ENCODE measurements around the gene SCGB1D4. TPM values are rescaled to one million over a fixed set of nuclear protein-coding genes. Genes with fewer than 3 reads are reported as not detected.
"Not testable (repeated sequence)": the region's sequence is repeated elsewhere in the genome, so short reads cannot be mapped to it uniquely, and the experiment has no call there.

The SCGB1D4 gene
- total and polyA plus RNA-seq, 2 donors (not counting 3 experiments of a cell fraction or from before 2014, with no cell fraction given): not detected

- POLR2A ChIA-PET: no interaction called here
- no peak overlapping the region for H3K27ac ChIP-seq (ENCODE audit: insufficient read depth, low read depth, low read length)
- no peaks in the 10 kb centered on the region for H3K9me1 ChIP-seq (replicated peaks; ENCODE audit: control insufficient read depth, extremely low read depth, insufficient read depth, low read length)
- no peak for FAIRE-seq
- H4K20me1 ChIP-seq (replicated peaks; ENCODE audit: control insufficient read depth, extremely low read depth, insufficient read depth, low read length): no peaks in the 10 kb centered on the region
- H2AFZ ChIP-seq (ENCODE audit: low read depth, low read length): no peak overlapping the region
- no TSS peak for BruUV-seq (replicated peaks)
- intact Hi-C loops (cut with micrococcal nuclease) (no loop called here), dilution Hi-C loops (cut with MboI; ENCODE audit: extremely low pct_ligation_motif_present, low sequenced_read_pairs) (no loop called here)
- H3K79me2 ChIP-seq (ENCODE audit: control insufficient read depth, insufficient read depth, low read length): no peaks in the 10 kb centered on the region
- H3K4me2 ChIP-seq (ENCODE audit: insufficient read depth, low read length): no peak overlapping the region
- CTCF ChIA-PET: interaction anchor here (0.7 to 2.4 kb wide), 3 partner anchors 10 to 50 kb away, joined by 3 to 6 read pairs (median 4); no protein-coding TSS in a partner anchor
- no peaks in the 10 kb centered on the region for H3K9me3 ChIP-seq (replicated peaks; ENCODE audit: control insufficient read depth, insufficient read depth, low read length)
- peaks cover 17% of the 10 kb centered on the region for H3K4me1 ChIP-seq (ENCODE audit: control insufficient read depth, extremely low read depth, insufficient read depth, low read length)
- H3K27me3 ChIP-seq (ENCODE audit: control insufficient read depth in 2 of 2, insufficient read depth in 2 of 2, low read length in 2 of 2): no peaks in the 10 kb centered on the region
- TF ChIP-seq JUN (IDR thresholded peaks at IDR 0.05; ENCODE audit: borderline replicate concordance, insufficient read depth, insufficient read length, low read depth) (no peak), CTCF (IDR thresholded peaks at IDR 0.05; ENCODE audit: extremely low read depth in 1 of 2, insufficient read depth in 1 of 2, low read depth in 1 of 2, low read length in 2 of 2) (no peak), FOS (IDR thresholded peaks at IDR 0.05; ENCODE audit: borderline replicate concordance, insufficient read depth, low read length) (no peak), MYC (IDR thresholded peaks at IDR 0.05; ENCODE audit: low read depth, low read length) (no peak), EZH2 (IDR thresholded peaks at IDR 0.05; ENCODE audit: borderline replicate concordance, low read depth, low read length, severe bottlenecking) (no peak), POLR2AphosphoS5 (IDR thresholded peaks at IDR 0.05; ENCODE audit: insufficient read depth, low read depth, low read length) (no peak), POLR2A (IDR thresholded peaks at IDR 0.05; ENCODE audit: low read depth, low read length) (no peak), GATA2 (IDR thresholded peaks at IDR 0.05; ENCODE audit: insufficient read depth, insufficient read length, low read depth, low read length) (no peak), MAX (IDR thresholded peaks at IDR 0.05; ENCODE audit: insufficient read depth, insufficient read length) (no peak)
- no peak overlapping the region for H3K9ac ChIP-seq (replicated peaks; ENCODE audit: extremely low read depth, insufficient read depth, low read length)
- DNase-seq (ENCODE audit: low read depth, low spot score): no peak
- H3K36me3 ChIP-seq (ENCODE audit: control insufficient read depth in 2 of 2, extremely low read depth in 1 of 2, insufficient read depth in 2 of 2, low read length in 2 of 2): no peaks in the 10 kb centered on the region
- H3K4me3 ChIP-seq (replicated peaks in 1 of 3; ENCODE audit: insufficient read depth in 1 of 3, low read depth in 1 of 3, low read length in 3 of 3): no peak overlapping the region
These were observed 45.3 kb upstream of the SCGB1D4 start for GRCh38 chr11:62344210-62344609.

- H3K4me2 ChIP-seq (ENCODE audit: insufficient read depth, low read length); H3K9me1 ChIP-seq (replicated peaks; ENCODE audit: control insufficient read depth, extremely low read depth, insufficient read depth, low read length); POLR2A ChIA-PET; BruUV-seq (replicated peaks); H3K36me3 ChIP-seq (ENCODE audit: control insufficient read depth in 2 of 2, extremely low read depth in 1 of 2, insufficient read depth in 2 of 2, low read length in 2 of 2); DNase-seq (ENCODE audit: low read depth, low spot score); H3K9ac ChIP-seq (replicated peaks; ENCODE audit: extremely low read depth, insufficient read depth, low read length); H3K4me3 ChIP-seq (replicated peaks in 1 of 3; ENCODE audit: insufficient read depth in 1 of 3, low read depth in 1 of 3, low read length in 3 of 3); H3K27me3 ChIP-seq (ENCODE audit: control insufficient read depth in 2 of 2, insufficient read depth in 2 of 2, low read length in 2 of 2); dilution Hi-C loops (cut with MboI; ENCODE audit: extremely low pct_ligation_motif_present, low sequenced_read_pairs); H3K79me2 ChIP-seq (ENCODE audit: control insufficient read depth, insufficient read depth, low read length); FAIRE-seq; H3K9me3 ChIP-seq (replicated peaks; ENCODE audit: control insufficient read depth, insufficient read depth, low read length); H4K20me1 ChIP-seq (replicated peaks; ENCODE audit: control insufficient read depth, extremely low read depth, insufficient read depth, low read length); H3K27ac ChIP-seq (ENCODE audit: insufficient read depth, low read depth, low read length); intact Hi-C loops (cut with micrococcal nuclease); H2AFZ ChIP-seq (ENCODE audit: low read depth, low read length): not testable (repeated sequence)
- CTCF ChIA-PET: interaction anchor here (0.7 to 2.4 kb wide), 3 partner anchors 10 to 51 kb away, joined by 3 to 6 read pairs (median 4); no protein-coding TSS in a partner anchor
- peaks cover 22% of the 10 kb centered on the region for H3K4me1 ChIP-seq (ENCODE audit: control insufficient read depth, extremely low read depth, insufficient read depth, low read length)
These were observed 44.8 kb upstream of the SCGB1D4 start for GRCh38 chr11:62343646-62344190.

Measured in endothelial cell of umbilical vein (primary cell).